K562 (cell line): ENCODE results near the gene CLEC4C. TPM values are rescaled to one million over a fixed set of nuclear protein-coding genes. Genes with fewer than 3 reads are reported as not detected.
A peak's percentile ranks its signal among the peaks of the same experiment; 100 is the strongest.

ENCODE experiments used
- ATAC-seq: fragments of 200-7000 bp; cut with Tn5 transposase; 3 replicates; pipeline ENCODE4 v1.9.1; 2020; ENCODE audit warnings: moderate library complexity
- BruUV-seq: library from RNA; stranded (reverse); fragments of 400-500 nt; replicated peaks from 2 replicates; lab custom pipeline; 2021; lab: Mats Ljungman, UMichigan
- CTCF ChIA-PET: fragments of 300-600 bp; formaldehyde crosslinking; extraction: SDS; loops from one replicate; lab custom pipeline; 2021; ENCODE audit warnings: low intra/inter-chr PET ratio; lab: Yijun Ruan, JAX
- POLR2A ChIA-PET: fragments of 300-600, 350-650 bp; sonication (Branson Sonifier 250); formaldehyde crosslinking; extraction: SDS; loops from one replicate; lab custom pipeline; 2021; ENCODE audit warnings: antibody characterized with exemption, inconsistent platforms; lab: Yijun Ruan, JAX
- DNase-seq, 4 experiments: peaks; one replicate each; pipeline versions ENCODE4 v3.0.0 to v3.0.0-alpha.2; 2011 to 2018; ENCODE audit warnings: low spot score in 3 of 4, mixed read lengths in 3 of 4; ENCODE audit errors: extremely low read depth in 1 of 4
- FAIRE-seq: peaks from 2 replicates; lab custom pipeline; 2011; peaks lifted over from hg19 to GRCh38; lab: Jason Lieb, UNC
- H2AFZ ChIP-seq: 2 replicates; pipeline ENCODE4 v1.6.0; 2011; ENCODE audit warnings: low read depth, low read length, control low read depth, inconsistent platforms
- H3K27ac ChIP-seq: fragments of 200-600 bp; 3 replicates; pipeline ENCODE4 v1.8.0; 2011; ENCODE audit warnings: low read depth, mild to moderate bottlenecking, control low read depth, inconsistent platforms, low read length, moderate library complexity, mixed read lengths; ENCODE audit errors: extremely low read depth
- H3K27me3 ChIP-seq, 2 experiments: fragments of 300-600 bp in 1 of 2; 2 replicates in 1 of 2; 3 replicates in 1 of 2; pipeline versions ENCODE4 v1.6.0 to v1.8.0; 2011; ENCODE audit warnings: inconsistent platforms in 2 of 2, low read length in 2 of 2, mild to moderate bottlenecking in 1 of 2, mixed read lengths in 1 of 2, moderate library complexity in 1 of 2; ENCODE audit not compliant: control insufficient read depth in 2 of 2, insufficient read depth in 2 of 2
- H3K36me3 ChIP-seq: fragments of 300-600 bp; 3 replicates; pipeline ENCODE4 v1.8.0; 2011; ENCODE audit warnings: mild to moderate bottlenecking, low read length, inconsistent platforms; ENCODE audit not compliant: control insufficient read depth, insufficient read depth
- H3K4me1 ChIP-seq, 2 experiments: fragments of 200-600 bp in 1 of 2; replicated peaks in 1 of 2; 2 replicates in 1 of 2; 3 replicates in 1 of 2; pipeline versions ENCODE4 v1.5.1 to v1.8.0; 2011; ENCODE audit warnings: inconsistent platforms in 2 of 2, low read length in 2 of 2, mild to moderate bottlenecking in 1 of 2, mixed read lengths in 1 of 2, moderate library complexity in 1 of 2; ENCODE audit not compliant: control insufficient read depth in 2 of 2, insufficient read depth in 2 of 2
- H3K4me2 ChIP-seq: 2 replicates; pipeline ENCODE4 v1.6.1; 2011; ENCODE audit warnings: low read length, control low read depth, inconsistent platforms, mixed read lengths; ENCODE audit not compliant: insufficient read depth
- H3K4me3 ChIP-seq: fragments of 200-600 bp; sonication (generic), shearing (Covaris generic); 2 replicates; pipeline ENCODE4 v1.5.1; 2016; ENCODE audit warnings: control low read depth, inconsistent platforms
- H3K79me2 ChIP-seq: fragments of 200-600 bp; 3 replicates; pipeline ENCODE4 v1.8.0; 2011; ENCODE audit warnings: low read length, inconsistent platforms; ENCODE audit not compliant: control insufficient read depth, insufficient read depth
- H3K9ac ChIP-seq, 2 experiments: 2 replicates each; pipeline versions ENCODE4 v1.6.0 to v1.6.1; 2011; ENCODE audit warnings: low read depth in 2 of 2, low read length in 2 of 2, control low read depth in 1 of 2, inconsistent platforms in 1 of 2, mild to moderate bottlenecking in 1 of 2, mixed read lengths in 1 of 2; ENCODE audit not compliant: insufficient read depth in 1 of 2
- H3K9me1 ChIP-seq: one replicate; pipeline ENCODE4 v1.6.0; 2011; ENCODE audit warnings: inconsistent platforms, mild to moderate bottlenecking, low read length, moderate library complexity; ENCODE audit not compliant: control insufficient read depth, insufficient read depth
- H3K9me3 ChIP-seq: replicated peaks from 2 replicates; pipeline ENCODE4 v1.5.1; 2011; ENCODE audit warnings: low read depth, low read length, inconsistent platforms; ENCODE audit not compliant: control insufficient read depth, insufficient read depth
- H4K20me1 ChIP-seq: replicated peaks from 2 replicates; pipeline ENCODE4 v1.6.1; 2011; ENCODE audit warnings: low read length, inconsistent platforms, mixed read lengths; ENCODE audit not compliant: control insufficient read depth, insufficient read depth
- BRD4 ChIP-seq: fragments of 200-600 bp; sonication (generic); IDR thresholded peaks from 2 replicates; pipeline ENCODE4 v1.6.1; 2017; ENCODE audit warnings: inconsistent platforms
- C11orf30 ChIP-seq: fragments of 450-650 bp; IDR thresholded peaks from 2 replicates; pipeline ENCODE4 v1.6.1; 2016; ENCODE audit warnings: low read depth, mild to moderate bottlenecking
- E2F3 ChIP-seq: fragments of 250-450 bp; sonication (Bioruptor Pico); IDR thresholded peaks from 2 replicates; pipeline ENCODE4 v1.4.0; 2020; ENCODE audit warnings: mild to moderate bottlenecking
- ELF1 ChIP-seq: fragments of 200-800 bp; sonication (Bioruptor generic); IDR thresholded peaks from 2 replicates; pipeline ENCODE4 v1.6.1; 2016; ENCODE audit warnings: missing genetic modification characterization, missing compliant biosample characterization
- KLF6 ChIP-seq: fragments of 250-450 bp; sonication (Bioruptor Pico); IDR thresholded peaks from 2 replicates; pipeline ENCODE4 v1.4.0; 2020; ENCODE audit warnings: mild to moderate bottlenecking, moderate library complexity, borderline replicate concordance
- MAFF ChIP-seq: IDR thresholded peaks from 2 replicates; pipeline ENCODE4 v1.6.1; 2012; ENCODE audit warnings: low read length, improper control_type of control experiment
- MAFK ChIP-seq: IDR thresholded peaks from 2 replicates; pipeline ENCODE4 v1.6.1; 2011; ENCODE audit warnings: low read length, improper control_type of control experiment
- SRF ChIP-seq, 2 experiments: fragments of 250-450, 450-650 bp in 1 of 2; sonication (Bioruptor Pico) in 1 of 2; sonication (generic) in 1 of 2; formaldehyde crosslinking; IDR thresholded peaks; 2 replicates each; pipeline versions ENCODE4 v1.5.0 to v1.5.1; 2020 to 2022; ENCODE audit warnings: mild to moderate bottlenecking in 1 of 2, missing genetic modification reagents in 1 of 2
- TAF7 ChIP-seq: fragments of 450-650 bp; IDR thresholded peaks from 2 replicates; pipeline ENCODE4 v1.6.1; 2016; ENCODE audit warnings: missing genetic modification characterization, missing compliant biosample characterization
- ZNF121 ChIP-seq: sonication (generic); formaldehyde crosslinking; conservative IDR thresholded peaks from 2 replicates; pipeline ENCODE4 v1.8.0; 2022; ENCODE audit warnings: missing genetic modification reagents
- ZNF324 ChIP-seq: fragments of 250-450 bp; sonication (Bioruptor Pico); IDR thresholded peaks from 2 replicates; pipeline ENCODE4 v1.4.0; 2020; ENCODE audit warnings: mild to moderate bottlenecking
- ZNF445 ChIP-seq: fragments of 250-450 bp; sonication (Bioruptor Pico); IDR thresholded peaks from 2 replicates; pipeline ENCODE4 v1.4.0; 2020; ENCODE audit warnings: low read depth, mild to moderate bottlenecking, moderate library complexity
- ZNF785 ChIP-seq: fragments of 250-450 bp; sonication (Bioruptor Pico); IDR thresholded peaks from 2 replicates; pipeline ENCODE4 v1.4.0; 2020; ENCODE audit warnings: mild to moderate bottlenecking
- ZSCAN32 ChIP-seq: fragments of 450-650 bp; formaldehyde crosslinking; IDR thresholded peaks from 2 replicates; pipeline ENCODE4 v1.4.0; 2020; ENCODE audit warnings: mild to moderate bottlenecking, moderate library complexity
- WGBS: fragments of 100-300 bp; shearing (Covaris generic); methylation state at CpG from one replicate; pipeline ENCODE4 v1.1.6; 2016; ENCODE audit warnings: low coverage, mixed read lengths; ENCODE audit not compliant: insufficient coverage; ENCODE audit errors: missing lambda C conversion rate; 5-methylcytosine and 5-hydroxymethylcytosine counted together
- in situ Hi-C: fragments of 300-500 bp; cut with MboI; formaldehyde crosslinking; loops from 4 replicates; pipeline ENCODE4 v1.15.0; 2018; ENCODE audit warnings: inconsistent platforms, mixed read lengths
- intact Hi-C: fragments of 100-400 bp; cut with micrococcal nuclease; formaldehyde crosslinking; loops from 2 replicates; pipeline ENCODE4 v1.14.2; 2022
- polyA plus RNA-seq, 8 experiments: library from polyadenylated mRNA; depleted of rRNA in 4 of 8; stranded (reverse) in 5 of 8; unstranded in 3 of 8; fragments of >200 nt; fragmentation: Nextera tagmentation in 2 of 8; fragmentation: Illumina TruSeq in 1 of 8; extraction: Ambion mirVana in 2 of 8; extraction: Trizol in 1 of 8; gene quantifications; 2 replicates each; pipeline versions ENCODE4 v1.2.1 to v1.2.3, GENCODE V29; 2011 to 2014; ENCODE audit warnings: inconsistent platforms in 1 of 8, missing spikeins in 1 of 8
- total RNA-seq, 7 experiments: library from RNA; depleted of rRNA in 6 of 7; stranded (reverse); fragments of >200 nt in 6 of 7; fragmentation: Illumina TruSeq in 2 of 7; extraction: Trizol in 2 of 7; gene quantifications; 2 replicates each; pipeline versions ENCODE4 v1.2.1 to v1.2.3, GENCODE V29; 2011 to 2021; ENCODE audit warnings: low replicate concordance in 1 of 7
- TF ChIP-seq, protein P1 (sequence below): fragments of 450-650 bp; IDR thresholded peaks from 2 replicates; pipeline ENCODE4 v1.6.1; 2016; ENCODE audit warnings: mild to moderate bottlenecking, moderate library complexity

The CLEC4C gene
- total and polyA plus RNA-seq, 9 of the 15 experiments (the other 6 are each of a cell fraction or from before 2014, with no cell fraction given), result not detected

DNA sequence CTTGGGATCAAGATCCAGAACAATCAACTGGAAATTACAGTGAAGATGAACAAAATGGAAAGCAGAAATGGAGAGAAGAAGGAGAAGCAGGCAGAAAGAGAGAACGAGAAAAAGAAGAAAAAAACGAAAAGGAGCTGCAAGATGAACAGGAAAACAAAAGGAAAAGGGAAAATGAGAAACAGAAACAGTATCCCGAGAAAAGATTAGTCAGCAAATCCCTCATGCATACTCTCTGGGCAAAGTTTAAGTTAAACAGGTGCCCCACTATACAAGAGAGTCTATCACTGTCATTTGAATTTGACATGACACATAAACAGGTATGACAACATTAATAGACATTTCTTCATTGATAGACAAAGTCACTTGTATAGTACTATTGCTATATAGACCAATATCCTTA, 22.8 kb upstream of the CLEC4C start:
- Histone ChIP-seq H3K79me2 (no peaks in the 10 kb centered on the region), H3K4me1 (no peaks in the 10 kb centered on the region; a peak in 1 of 5 replicates), H4K20me1 (no peaks in the 10 kb centered on the region), H3K9me1 (no peaks in the 10 kb centered on the region), H3K9ac (no peak overlapping the region), H3K9me3 (no peaks in the 10 kb centered on the region), H2AFZ (no peak overlapping the region), H3K4me3 (no peak overlapping the region), H3K36me3 (no peaks in the 10 kb centered on the region), H3K27ac (no peak overlapping the region), H3K27me3 (peaks cover 2 to 8% of the 10 kb centered on the region in 2 experiments; a peak in 3 of 5 replicates), H3K4me2 (no peak overlapping the region)
- 0% methylated on average over 2 of the region's 3 CpGs for WGBS
- in situ Hi-C loops, result no loop called here
- FAIRE-seq, result no peak
- BruUV-seq, result no TSS peak
- ChIA-PET POLR2A (no interaction called here), CTCF (no interaction called here)
- no peak for DNase-seq
- intact Hi-C loops, result no loop called here
- ATAC-seq, result no peak
- TF ChIP-seq C11orf30 (peak; percentile 77), ELF1 (tag) (no peak), ZNF121 (CRISPR knock-in tag) (no peak), ZNF445 (CRISPR knock-in tag) (no peak), KLF6 (no peak), SRF (CRISPR knock-in tag; IDR thresholded peaks at IDR 0.05) (no peak), ZNF324 (CRISPR knock-in tag) (no peak), MAFF (peak; percentile 27; the same call in 1 of the 2 replicates), ZSCAN32 (no peak), E2F3 (CRISPR knock-in tag) (no peak), BRD4 (no peak), TAF7 (no peak), MAFK (peak; percentile 39; the same call in 1 of the 2 replicates), ZNF785 (no peak)
- TF ChIP-seq, protein P1, sequence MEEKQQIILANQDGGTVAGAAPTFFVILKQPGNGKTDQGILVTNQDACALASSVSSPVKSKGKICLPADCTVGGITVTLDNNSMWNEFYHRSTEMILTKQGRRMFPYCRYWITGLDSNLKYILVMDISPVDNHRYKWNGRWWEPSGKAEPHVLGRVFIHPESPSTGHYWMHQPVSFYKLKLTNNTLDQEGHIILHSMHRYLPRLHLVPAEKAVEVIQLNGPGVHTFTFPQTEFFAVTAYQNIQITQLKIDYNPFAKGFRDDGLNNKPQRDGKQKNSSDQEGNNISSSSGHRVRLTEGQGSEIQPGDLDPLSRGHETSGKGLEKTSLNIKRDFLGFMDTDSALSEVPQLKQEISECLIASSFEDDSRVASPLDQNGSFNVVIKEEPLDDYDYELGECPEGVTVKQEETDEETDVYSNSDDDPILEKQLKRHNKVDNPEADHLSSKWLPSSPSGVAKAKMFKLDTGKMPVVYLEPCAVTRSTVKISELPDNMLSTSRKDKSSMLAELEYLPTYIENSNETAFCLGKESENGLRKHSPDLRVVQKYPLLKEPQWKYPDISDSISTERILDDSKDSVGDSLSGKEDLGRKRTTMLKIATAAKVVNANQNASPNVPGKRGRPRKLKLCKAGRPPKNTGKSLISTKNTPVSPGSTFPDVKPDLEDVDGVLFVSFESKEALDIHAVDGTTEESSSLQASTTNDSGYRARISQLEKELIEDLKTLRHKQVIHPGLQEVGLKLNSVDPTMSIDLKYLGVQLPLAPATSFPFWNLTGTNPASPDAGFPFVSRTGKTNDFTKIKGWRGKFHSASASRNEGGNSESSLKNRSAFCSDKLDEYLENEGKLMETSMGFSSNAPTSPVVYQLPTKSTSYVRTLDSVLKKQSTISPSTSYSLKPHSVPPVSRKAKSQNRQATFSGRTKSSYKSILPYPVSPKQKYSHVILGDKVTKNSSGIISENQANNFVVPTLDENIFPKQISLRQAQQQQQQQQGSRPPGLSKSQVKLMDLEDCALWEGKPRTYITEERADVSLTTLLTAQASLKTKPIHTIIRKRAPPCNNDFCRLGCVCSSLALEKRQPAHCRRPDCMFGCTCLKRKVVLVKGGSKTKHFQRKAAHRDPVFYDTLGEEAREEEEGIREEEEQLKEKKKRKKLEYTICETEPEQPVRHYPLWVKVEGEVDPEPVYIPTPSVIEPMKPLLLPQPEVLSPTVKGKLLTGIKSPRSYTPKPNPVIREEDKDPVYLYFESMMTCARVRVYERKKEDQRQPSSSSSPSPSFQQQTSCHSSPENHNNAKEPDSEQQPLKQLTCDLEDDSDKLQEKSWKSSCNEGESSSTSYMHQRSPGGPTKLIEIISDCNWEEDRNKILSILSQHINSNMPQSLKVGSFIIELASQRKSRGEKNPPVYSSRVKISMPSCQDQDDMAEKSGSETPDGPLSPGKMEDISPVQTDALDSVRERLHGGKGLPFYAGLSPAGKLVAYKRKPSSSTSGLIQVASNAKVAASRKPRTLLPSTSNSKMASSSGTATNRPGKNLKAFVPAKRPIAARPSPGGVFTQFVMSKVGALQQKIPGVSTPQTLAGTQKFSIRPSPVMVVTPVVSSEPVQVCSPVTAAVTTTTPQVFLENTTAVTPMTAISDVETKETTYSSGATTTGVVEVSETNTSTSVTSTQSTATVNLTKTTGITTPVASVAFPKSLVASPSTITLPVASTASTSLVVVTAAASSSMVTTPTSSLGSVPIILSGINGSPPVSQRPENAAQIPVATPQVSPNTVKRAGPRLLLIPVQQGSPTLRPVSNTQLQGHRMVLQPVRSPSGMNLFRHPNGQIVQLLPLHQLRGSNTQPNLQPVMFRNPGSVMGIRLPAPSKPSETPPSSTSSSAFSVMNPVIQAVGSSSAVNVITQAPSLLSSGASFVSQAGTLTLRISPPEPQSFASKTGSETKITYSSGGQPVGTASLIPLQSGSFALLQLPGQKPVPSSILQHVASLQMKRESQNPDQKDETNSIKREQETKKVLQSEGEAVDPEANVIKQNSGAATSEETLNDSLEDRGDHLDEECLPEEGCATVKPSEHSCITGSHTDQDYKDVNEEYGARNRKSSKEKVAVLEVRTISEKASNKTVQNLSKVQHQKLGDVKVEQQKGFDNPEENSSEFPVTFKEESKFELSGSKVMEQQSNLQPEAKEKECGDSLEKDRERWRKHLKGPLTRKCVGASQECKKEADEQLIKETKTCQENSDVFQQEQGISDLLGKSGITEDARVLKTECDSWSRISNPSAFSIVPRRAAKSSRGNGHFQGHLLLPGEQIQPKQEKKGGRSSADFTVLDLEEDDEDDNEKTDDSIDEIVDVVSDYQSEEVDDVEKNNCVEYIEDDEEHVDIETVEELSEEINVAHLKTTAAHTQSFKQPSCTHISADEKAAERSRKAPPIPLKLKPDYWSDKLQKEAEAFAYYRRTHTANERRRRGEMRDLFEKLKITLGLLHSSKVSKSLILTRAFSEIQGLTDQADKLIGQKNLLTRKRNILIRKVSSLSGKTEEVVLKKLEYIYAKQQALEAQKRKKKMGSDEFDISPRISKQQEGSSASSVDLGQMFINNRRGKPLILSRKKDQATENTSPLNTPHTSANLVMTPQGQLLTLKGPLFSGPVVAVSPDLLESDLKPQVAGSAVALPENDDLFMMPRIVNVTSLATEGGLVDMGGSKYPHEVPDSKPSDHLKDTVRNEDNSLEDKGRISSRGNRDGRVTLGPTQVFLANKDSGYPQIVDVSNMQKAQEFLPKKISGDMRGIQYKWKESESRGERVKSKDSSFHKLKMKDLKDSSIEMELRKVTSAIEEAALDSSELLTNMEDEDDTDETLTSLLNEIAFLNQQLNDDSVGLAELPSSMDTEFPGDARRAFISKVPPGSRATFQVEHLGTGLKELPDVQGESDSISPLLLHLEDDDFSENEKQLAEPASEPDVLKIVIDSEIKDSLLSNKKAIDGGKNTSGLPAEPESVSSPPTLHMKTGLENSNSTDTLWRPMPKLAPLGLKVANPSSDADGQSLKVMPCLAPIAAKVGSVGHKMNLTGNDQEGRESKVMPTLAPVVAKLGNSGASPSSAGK, result no peak
